Natural killer cell (primary cell): ENCODE data around the gene UBE4B. TPM values are rescaled to one million over a fixed set of nuclear protein-coding genes. Genes with fewer than 3 reads are reported as not detected.

ENCODE experiments used
- ATAC-seq, 3 donors: fragments of 150-1000 bp in 2 of 3; fragments of 200-7000 bp in 1 of 3; cut with Tn5 transposase; 1 replicate in 1 of 3; 2 replicates in 2 of 3; pipeline ENCODE4 v1.10.0; 2021; ENCODE audit warnings: mild to moderate bottlenecking in 2 of 3, moderate library complexity in 2 of 3
- DNase-seq, 2 donors: peaks; one replicate each; pipeline versions ENCODE4 v3.0.0 to v3.0.0-alpha.2; 2013 to 2021; ENCODE audit warnings: mixed read lengths in 1 of 2
- H3K27ac ChIP-seq: one replicate; pipeline ENCODE4 v1.5.1; 2013; ENCODE audit warnings: mild to moderate bottlenecking, low read length
- H3K27me3 ChIP-seq: one replicate; pipeline ENCODE4 v1.6.1; 2013; ENCODE audit warnings: low read length; ENCODE audit not compliant: control insufficient read depth, insufficient read depth
- H3K36me3 ChIP-seq: one replicate; pipeline ENCODE4 v1.6.1; 2013; ENCODE audit warnings: low read length; ENCODE audit not compliant: control insufficient read depth, insufficient read depth
- H3K4me1 ChIP-seq: one replicate; pipeline ENCODE4 v1.6.1; 2013; ENCODE audit warnings: low read length; ENCODE audit not compliant: control insufficient read depth, insufficient read depth
- H3K4me3 ChIP-seq: one replicate; pipeline ENCODE4 v1.5.1; 2013; ENCODE audit warnings: low read length
- H3K9me3 ChIP-seq: one replicate; pipeline ENCODE4 v1.6.1; 2013; ENCODE audit warnings: low read length; ENCODE audit not compliant: control insufficient read depth, insufficient read depth
- H3K27ac Mint-ChIP-seq, 2 donors: one replicate each; pipeline ENCODE4 v1.8.0; 2022; ENCODE audit warnings: mild to moderate bottlenecking in 2 of 2, mixed read lengths in 2 of 2, moderate library complexity in 1 of 2
- H3K27me3 Mint-ChIP-seq, 2 donors: one replicate each; pipeline ENCODE4 v1.8.0; 2022; ENCODE audit warnings: low read depth in 2 of 2, mixed read lengths in 2 of 2
- H3K36me3 Mint-ChIP-seq: one replicate; pipeline ENCODE4 v1.8.0; 2022; ENCODE audit warnings: mixed read lengths
- H3K4me1 Mint-ChIP-seq, 2 donors: one replicate each; pipeline ENCODE4 v1.8.0; 2022; ENCODE audit warnings: mixed read lengths in 2 of 2
- H3K4me3 Mint-ChIP-seq: one replicate; pipeline ENCODE4 v1.8.0; 2022; ENCODE audit warnings: mild to moderate bottlenecking, moderate library complexity, mixed read lengths
- H3K9me3 Mint-ChIP-seq, 2 donors: one replicate each; pipeline ENCODE4 v1.8.0; 2022; ENCODE audit warnings: mixed read lengths in 2 of 2
- WGBS: methylation state at CpG from one replicate; pipeline ENCODE4 v1.1.7; 2013; ENCODE audit warnings: missing lambda C conversion rate; ENCODE audit not compliant: insufficient coverage; 5-methylcytosine and 5-hydroxymethylcytosine counted together
- intact Hi-C: fragments of 100-400 bp; cut with micrococcal nuclease; formaldehyde crosslinking; loops from one replicate; pipeline ENCODE4 v1.14.2; 2022
- total RNA-seq, 4 donors: library from RNA; stranded (reverse); fragments of 120-200 nt in 1 of 4; gene quantifications; one replicate each; pipeline versions ENCODE4 v1.2.3 to v1.2.4, GENCODE V29; 2013 to 2022
- TF ChIP-seq, protein P1 (sequence below): fragments of 200-600 bp; IDR thresholded peaks from one replicate; pipeline ENCODE4 v1.8.0; 2022; ENCODE audit warnings: antibody characterized with exemption

The UBE4B gene
- total RNA-seq, 3 donors from 2014 or later (not counting 1 experiment from before 2014, with no cell fraction given) = 37.0 to 48.0 (median 41.4) TPM

DNA sequence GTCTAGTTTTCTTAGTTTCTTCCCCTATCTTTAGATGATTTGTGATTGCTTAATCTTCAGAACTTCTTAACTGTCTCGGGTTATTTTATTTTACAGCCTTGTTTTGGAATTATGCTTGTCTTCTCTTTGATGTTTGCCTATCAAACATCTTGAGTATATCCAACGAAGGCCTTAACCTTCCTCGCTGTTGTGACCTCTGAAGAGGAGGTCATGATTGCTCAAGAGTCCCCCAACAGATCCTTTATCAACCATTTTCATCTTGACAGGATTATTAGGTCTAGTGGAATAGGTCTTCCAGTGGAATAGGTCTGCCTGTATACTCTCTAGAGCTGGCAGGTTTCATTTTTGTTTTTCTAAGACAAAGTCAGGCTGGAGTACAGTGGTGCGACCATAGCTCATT, 45.7 kb downstream of the UBE4B start:
- H3K4me1 ChIP-seq = peaks cover 10% of the 10 kb centered on the region
- H3K9me3 ChIP-seq = no peaks in the 10 kb centered on the region
- H3K36me3 Mint-ChIP-seq = no peaks in the 10 kb centered on the region
- peaks cover 2% of the 10 kb centered on the region for H3K36me3 ChIP-seq
- H3K27me3 ChIP-seq = no peaks in the 10 kb centered on the region
- H3K4me3 Mint-ChIP-seq = no peak overlapping the region
- no peak overlapping the region for H3K27ac ChIP-seq
- H3K4me1 Mint-ChIP-seq = peaks cover 12 to 29% of the 10 kb centered on the region in 2 donors
- ATAC-seq (no peak), DNase-seq (no peak)
- no peak overlapping the region for H3K27ac Mint-ChIP-seq
- 88% methylated on average over 3 of the region's 4 CpGs for WGBS
- H3K4me3 ChIP-seq = no peak overlapping the region
- H3K27me3 Mint-ChIP-seq = no peaks in the 10 kb centered on the region
- intact Hi-C loops = no loop called here
- TF ChIP-seq, protein P1, sequence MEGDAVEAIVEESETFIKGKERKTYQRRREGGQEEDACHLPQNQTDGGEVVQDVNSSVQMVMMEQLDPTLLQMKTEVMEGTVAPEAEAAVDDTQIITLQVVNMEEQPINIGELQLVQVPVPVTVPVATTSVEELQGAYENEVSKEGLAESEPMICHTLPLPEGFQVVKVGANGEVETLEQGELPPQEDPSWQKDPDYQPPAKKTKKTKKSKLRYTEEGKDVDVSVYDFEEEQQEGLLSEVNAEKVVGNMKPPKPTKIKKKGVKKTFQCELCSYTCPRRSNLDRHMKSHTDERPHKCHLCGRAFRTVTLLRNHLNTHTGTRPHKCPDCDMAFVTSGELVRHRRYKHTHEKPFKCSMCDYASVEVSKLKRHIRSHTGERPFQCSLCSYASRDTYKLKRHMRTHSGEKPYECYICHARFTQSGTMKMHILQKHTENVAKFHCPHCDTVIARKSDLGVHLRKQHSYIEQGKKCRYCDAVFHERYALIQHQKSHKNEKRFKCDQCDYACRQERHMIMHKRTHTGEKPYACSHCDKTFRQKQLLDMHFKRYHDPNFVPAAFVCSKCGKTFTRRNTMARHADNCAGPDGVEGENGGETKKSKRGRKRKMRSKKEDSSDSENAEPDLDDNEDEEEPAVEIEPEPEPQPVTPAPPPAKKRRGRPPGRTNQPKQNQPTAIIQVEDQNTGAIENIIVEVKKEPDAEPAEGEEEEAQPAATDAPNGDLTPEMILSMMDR = no peak
- H3K9me3 Mint-ChIP-seq = peaks cover 0 to 2% of the 10 kb centered on the region in 2 donors

DNA sequence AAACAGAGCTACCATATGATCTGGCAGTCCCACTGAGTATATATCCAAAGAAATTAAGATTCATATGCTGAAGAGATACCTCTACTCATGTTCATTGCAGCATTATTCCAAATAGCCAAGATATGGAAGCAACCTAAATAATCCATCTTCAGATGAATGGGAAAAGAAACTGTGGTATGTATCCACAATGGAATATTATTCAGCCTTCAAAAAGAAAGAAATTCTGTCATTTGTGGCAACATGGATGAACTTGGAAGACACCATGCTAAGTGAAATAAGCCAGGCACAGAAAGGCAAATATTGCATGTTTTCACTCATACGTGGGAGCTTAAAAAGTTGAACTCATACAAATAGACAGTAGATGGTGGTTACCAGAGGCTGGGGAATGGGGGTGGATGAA, 47.8 kb downstream of the UBE4B start:
- Mint-ChIP-seq H3K27me3 (no peaks in the 10 kb centered on the region), H3K36me3 (no peaks in the 10 kb centered on the region), H3K9me3 (peaks cover 0 to 2% of the 10 kb centered on the region in 2 donors), H3K4me1 (peaks cover 0 to 21% of the 10 kb centered on the region in 2 donors), H3K4me3 (no peak overlapping the region), H3K27ac (no peak overlapping the region)
- 100% methylated on average over 1 of the region's 1 CpG for WGBS
- Histone ChIP-seq H3K4me1 (no peaks in the 10 kb centered on the region), H3K27ac (no peak overlapping the region), H3K36me3 (peaks cover 5% of the 10 kb centered on the region), H3K4me3 (no peak overlapping the region), H3K27me3 (no peaks in the 10 kb centered on the region), H3K9me3 (no peaks in the 10 kb centered on the region)
- ATAC-seq (no peak), DNase-seq (no peak)
- TF ChIP-seq, protein P1 = no peak
- intact Hi-C loops = no loop called here

DNA sequence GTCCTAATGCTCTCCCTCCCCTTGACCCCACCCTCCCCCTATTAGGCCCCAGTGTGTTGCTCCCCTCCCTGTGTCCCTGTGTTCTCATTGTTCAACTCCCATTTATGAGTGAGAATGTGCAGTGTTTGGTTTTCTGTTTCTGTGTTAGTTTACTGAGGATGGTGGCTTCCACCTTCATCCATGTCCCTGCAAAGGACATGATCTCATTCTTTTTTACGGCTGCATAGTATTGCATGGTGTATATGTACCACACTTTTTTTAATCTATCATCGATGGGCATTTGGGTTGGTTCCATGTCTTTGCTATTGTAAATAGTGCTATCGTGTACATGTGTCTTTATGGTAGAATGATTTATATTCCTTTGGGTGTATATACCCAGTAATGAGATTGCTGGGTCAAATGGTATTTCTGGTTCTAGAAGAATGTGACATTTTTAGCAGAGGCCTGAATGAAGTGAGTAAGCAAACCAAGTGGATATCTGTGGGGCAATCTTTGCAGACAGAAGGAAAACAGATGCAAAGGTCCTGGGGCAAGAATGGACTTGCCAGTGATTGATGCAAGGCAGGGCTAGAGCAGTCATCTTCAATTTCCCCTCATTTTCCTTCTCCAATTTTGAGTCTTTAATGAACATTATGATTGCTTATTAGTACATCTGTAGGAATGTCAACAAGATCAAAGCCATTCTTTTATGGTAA, 50.2 kb downstream of the UBE4B start:
- no peaks in the 10 kb centered on the region for H3K27me3 ChIP-seq
- Mint-ChIP-seq H3K9me3 (peaks cover 0 to 2% of the 10 kb centered on the region in 2 donors), H3K27ac (peak overlapping the region in 1 of 2 donors; percentile 3), H3K4me1 (peaks cover 5 to 21% of the 10 kb centered on the region in 2 donors), H3K36me3 (no peaks in the 10 kb centered on the region), H3K4me3 (no peak overlapping the region), H3K27me3 (no peaks in the 10 kb centered on the region)
- no peak overlapping the region for H3K27ac ChIP-seq
- no peaks in the 10 kb centered on the region for H3K9me3 ChIP-seq
- DNase-seq (no peak), ATAC-seq (no peak)
- H3K4me3 ChIP-seq = no peak overlapping the region
- H3K36me3 ChIP-seq = peaks cover 5% of the 10 kb centered on the region
- WGBS = 100% methylated on average over 2 of the region's 3 CpGs
- intact Hi-C loops = no loop called here
- TF ChIP-seq, protein P1 = no peak
- no peaks in the 10 kb centered on the region for H3K4me1 ChIP-seq

DNA sequence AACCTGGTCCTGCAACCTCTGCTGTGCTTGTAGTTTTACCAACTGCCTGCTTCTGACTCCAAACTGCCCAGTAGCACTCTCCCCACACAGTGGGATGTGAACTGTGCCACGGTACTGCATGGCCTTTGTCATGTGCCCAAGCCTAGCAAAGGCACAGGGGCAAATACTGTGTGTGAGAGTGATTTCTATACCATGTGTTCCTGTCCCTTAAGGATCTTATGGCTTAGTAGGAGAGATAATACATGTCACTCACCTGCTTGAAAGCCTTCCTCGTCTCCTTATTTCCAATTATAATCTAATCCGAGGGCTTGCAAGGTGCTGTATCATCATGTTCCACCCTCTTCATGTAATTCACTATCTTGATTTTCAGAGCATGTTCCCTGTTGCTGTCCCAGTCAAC, 51.3 kb downstream of the UBE4B start:
- Mint-ChIP-seq H3K27ac (peak overlapping the region in 1 of 2 donors; percentile 3), H3K4me1 (peaks cover 5 to 17% of the 10 kb centered on the region in 2 donors), H3K9me3 (peaks cover 0 to 2% of the 10 kb centered on the region in 2 donors), H3K27me3 (no peaks in the 10 kb centered on the region), H3K4me3 (no peak overlapping the region), H3K36me3 (no peaks in the 10 kb centered on the region)
- Histone ChIP-seq H3K27ac (no peak overlapping the region), H3K27me3 (no peaks in the 10 kb centered on the region), H3K36me3 (peaks cover 5% of the 10 kb centered on the region), H3K4me1 (no peaks in the 10 kb centered on the region), H3K4me3 (no peak overlapping the region), H3K9me3 (no peaks in the 10 kb centered on the region)
- ATAC-seq (no peak), DNase-seq (no peak)
- TF ChIP-seq, protein P1 = no peak
- intact Hi-C loops = no loop called here
- WGBS = 99% methylated on average over 3 of the region's 3 CpGs
